NCI-H345 treated with DMSO at 0.1 percent for 48 hours (cell line): Measurements from ENCODE around the gene KRTAP4-12.
"Not testable (repeated sequence)": the region's sequence is repeated elsewhere in the genome, so short reads cannot be mapped to it uniquely, and the experiment has no call there.

Experiments
- DNase-seq: peaks from one replicate; lab custom pipeline; 2025; ENCODE audit not compliant: unreplicated experiment; lab: John Stamatoyannopoulos, UW

Gene KRTAP4-12

GRCh38 chr17:41123991-41124371, at the start of gene KRTAP4-12:
Gene KRTAP4-12 (minus strand): TSS chr17:41124182. CDS start chr17:41124122, 60 bp downstream.
- DNase-seq = not testable (repeated sequence)

- no peak for DNase-seq
These were observed 47.9 kb upstream of the KRTAP4-12 start for GRCh38 chr17:41171886-41172285.

- no peak for DNase-seq
These were observed 44.1 kb upstream of the KRTAP4-12 start, which contains the start of gene KRTAP4-3 for GRCh38 chr17:41168121-41168520. Gene KRTAP4-3 (minus strand): TSS chr17:41168221. CDS start chr17:41168172, 49 bp downstream.

- no peak for DNase-seq
These were observed 43.6 kb upstream of the KRTAP4-12 start for GRCh38 chr17:41167561-41167960.

- DNase-seq = no peak
These were observed 39.8 kb upstream of the KRTAP4-12 start for GRCh38 chr17:41163828-41164227.

GRCh38 chr17:41160648-41161047, 36.7 kb upstream of the KRTAP4-12 start, which contains the start of gene KRTAP4-4:
Gene KRTAP4-4 (minus strand): TSS chr17:41160748. CDS start chr17:41160691, 57 bp downstream.
- no peak for DNase-seq

- DNase-seq = not testable (repeated sequence)
These were observed 36.2 kb upstream of the KRTAP4-12 start for GRCh38 chr17:41160190-41160589.

- DNase-seq = no peak
These were observed 29.9 kb upstream of the KRTAP4-12 start for GRCh38 chr17:41153856-41154255.

GRCh38 chr17:41151525-41151924, 27.5 kb upstream of the KRTAP4-12 start:
- DNase-seq = no peak

GRCh38 chr17:41150026-41150425, 26.0 kb upstream of the KRTAP4-12 start:
- DNase-seq = no peak

GRCh38 chr17:41149652-41149985, 25.6 kb upstream of the KRTAP4-12 start, which contains the start of gene KRTAP4-5:
Gene KRTAP4-5 (minus strand): TSS chr17:41149825. CDS start chr17:41149767, 58 bp downstream.
- no peak for DNase-seq

- not testable (repeated sequence) for DNase-seq
These were observed 25.1 kb upstream of the KRTAP4-12 start for GRCh38 chr17:41148971-41149651.

- DNase-seq = no peak
These were observed 23.7 kb upstream of the KRTAP4-12 start for GRCh38 chr17:41147531-41148204.

GRCh38 chr17:41145261-41145660, 21.3 kb upstream of the KRTAP4-12 start:
- DNase-seq = no peak

GRCh38 chr17:41144846-41145245, 20.9 kb upstream of the KRTAP4-12 start:
- no peak for DNase-seq

- no peak for DNase-seq
These were observed 17.4 kb upstream of the KRTAP4-12 start for GRCh38 chr17:41141361-41141760.

GRCh38 chr17:41140360-41141131, 16.6 kb upstream of the KRTAP4-12 start, which contains the start of gene KRTAP4-6:
Gene KRTAP4-6 (minus strand): TSS chr17:41140544. CDS start chr17:41140487, 57 bp downstream.
- DNase-seq = no peak

- DNase-seq = not testable (repeated sequence)
These were observed 15.9 kb upstream of the KRTAP4-12 start for GRCh38 chr17:41139865-41140264.

GRCh38 chr17:41133880-41134735, 10.1 kb upstream of the KRTAP4-12 start:
- no peak for DNase-seq

- no peak for DNase-seq
These were observed 8.0 kb upstream of the KRTAP4-12 start for GRCh38 chr17:41131979-41132378.
